ENCODE data around the gene FAM20C. TPM values are rescaled to one million over a fixed set of nuclear protein-coding genes. Genes with fewer than 3 reads are reported as not detected.

Gene FAM20C
- total and polyA plus RNA-seq, 3 experiments from 2014 or later = 3.2 to 3.6 TPM; not detected in 1

DNA sequence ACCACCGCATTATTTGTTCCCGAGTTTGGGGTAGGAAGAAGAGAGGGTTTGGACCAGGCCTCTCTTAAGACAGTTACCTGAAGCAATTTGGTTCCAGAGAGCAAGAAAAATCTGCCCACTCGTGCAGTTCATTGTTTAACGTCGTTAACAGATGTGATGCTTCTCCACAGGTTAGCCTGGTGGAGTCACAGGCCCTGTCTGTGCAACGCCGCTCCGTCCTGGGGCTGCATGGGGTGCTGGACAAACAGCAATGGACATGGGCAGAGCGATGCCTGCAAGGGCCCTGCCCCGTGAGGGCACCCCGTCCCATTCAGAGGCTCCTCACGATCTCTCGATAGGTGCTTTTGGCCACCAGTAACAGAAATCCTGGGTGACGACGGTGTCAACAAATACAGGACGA, 107.3 kb downstream of the FAM20C start:
- POLR2A ChIA-PET = no interaction called here
- no peak for DNase-seq
- Mint-ChIP-seq H3K36me3 (no peaks in the 10 kb centered on the region), H3K4me1 (no peaks in the 10 kb centered on the region), H3K27me3 (peaks cover 3 to 6% of the 10 kb centered on the region in 2 donors), H3K9me3 (no peaks in the 10 kb centered on the region), H3K27ac (no peak overlapping the region), H3K4me3 (no peak overlapping the region)
- Histone ChIP-seq H3K36me3 (ENCODE audit: insufficient read depth, low read length) (no peaks in the 10 kb centered on the region), H3K27me3 (ENCODE audit: insufficient read depth, low read length, poor library complexity, severe bottlenecking) (no peaks in the 10 kb centered on the region), H3K9me3 (ENCODE audit: low read length) (no peaks in the 10 kb centered on the region), H3K4me1 (ENCODE audit: insufficient read depth, low read length) (no peaks in the 10 kb centered on the region), H3K27ac (ENCODE audit: low read depth, low read length) (no peak overlapping the region), H3K4me3 (ENCODE audit: low read length) (no peak overlapping the region)
- CTCF ChIA-PET = no interaction called here

GRCh38 chr7:300048-300447, 107.7 kb downstream of the FAM20C start:
- POLR2A ChIA-PET = no interaction called here
- no peaks in the 10 kb centered on the region for H3K36me3 Mint-ChIP-seq
- Histone ChIP-seq H3K4me1 (ENCODE audit: insufficient read depth, low read length) (no peaks in the 10 kb centered on the region), H3K27me3 (ENCODE audit: insufficient read depth, low read length, poor library complexity, severe bottlenecking) (no peaks in the 10 kb centered on the region), H3K36me3 (ENCODE audit: insufficient read depth, low read length) (no peaks in the 10 kb centered on the region), H3K27ac (ENCODE audit: low read depth, low read length) (no peak overlapping the region), H3K9me3 (ENCODE audit: low read length) (no peaks in the 10 kb centered on the region), H3K4me3 (ENCODE audit: low read length) (no peak overlapping the region)
- no peaks in the 10 kb centered on the region for H3K4me1 Mint-ChIP-seq
- H3K4me3 Mint-ChIP-seq = no peak overlapping the region
- no peak for DNase-seq
- H3K27ac Mint-ChIP-seq = no peak overlapping the region
- H3K9me3 Mint-ChIP-seq = no peaks in the 10 kb centered on the region
- CTCF ChIA-PET = no interaction called here
- peaks cover 4 to 6% of the 10 kb centered on the region in 2 donors for H3K27me3 Mint-ChIP-seq

GRCh38 chr7:300546-301290, 108.3 kb downstream of the FAM20C start:
- no peaks in the 10 kb centered on the region for H3K4me1 ChIP-seq (ENCODE audit: insufficient read depth, low read length)
- H3K27me3 ChIP-seq (ENCODE audit: insufficient read depth, low read length, poor library complexity, severe bottlenecking) = no peaks in the 10 kb centered on the region
- Mint-ChIP-seq H3K27ac (no peak overlapping the region), H3K36me3 (no peaks in the 10 kb centered on the region), H3K4me3 (no peak overlapping the region), H3K4me1 (no peaks in the 10 kb centered on the region), H3K27me3 (peaks cover 4 to 6% of the 10 kb centered on the region in 2 donors), H3K9me3 (no peaks in the 10 kb centered on the region)
- CTCF ChIA-PET = no interaction called here
- POLR2A ChIA-PET = no interaction called here
- H3K9me3 ChIP-seq (ENCODE audit: low read length) = no peaks in the 10 kb centered on the region
- no peak overlapping the region for H3K4me3 ChIP-seq (ENCODE audit: low read length)
- H3K27ac ChIP-seq (ENCODE audit: low read depth, low read length) = no peak overlapping the region
- H3K36me3 ChIP-seq (ENCODE audit: insufficient read depth, low read length) = no peaks in the 10 kb centered on the region
- no peak for DNase-seq

DNA sequence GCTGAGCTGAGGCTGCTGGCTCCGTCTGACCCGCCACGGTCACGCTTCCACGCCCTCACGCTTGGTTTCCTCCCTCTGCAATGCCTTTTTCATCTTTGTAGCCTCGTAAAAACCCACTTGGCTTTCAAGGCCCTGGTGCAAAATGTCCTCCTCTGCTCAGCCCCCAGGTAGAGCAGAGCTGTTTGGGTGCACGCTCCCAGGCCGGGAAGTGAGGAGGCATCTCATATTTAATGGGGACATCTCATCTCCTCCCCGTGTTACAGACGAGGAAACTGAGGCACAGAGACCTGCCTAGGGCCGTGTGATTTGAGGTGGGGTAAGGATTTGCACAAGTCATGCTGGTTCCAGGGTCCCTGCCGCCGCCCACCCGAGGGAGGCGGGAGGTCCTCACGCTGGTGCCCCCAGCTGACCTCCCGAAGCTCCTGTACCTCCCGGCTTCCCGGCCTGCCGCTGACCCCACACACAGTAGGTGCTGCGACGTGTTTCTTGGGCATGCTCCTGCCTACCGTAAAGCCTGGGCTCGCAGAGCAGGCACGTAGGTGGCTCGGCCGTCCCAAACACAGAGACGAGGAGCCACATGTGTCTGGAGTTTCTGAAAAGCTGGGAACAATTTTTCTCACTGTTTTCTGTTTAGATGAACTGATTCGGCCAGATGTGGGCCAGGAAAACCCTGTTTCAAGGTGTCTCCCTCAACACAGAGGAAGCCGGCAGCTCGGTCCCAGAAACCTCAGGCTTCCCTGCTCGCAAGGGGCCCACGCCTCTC, 109.1 kb downstream of the FAM20C start:
- Mint-ChIP-seq H3K27ac (no peak overlapping the region), H3K4me1 (no peaks in the 10 kb centered on the region), H3K4me3 (no peak overlapping the region), H3K36me3 (no peaks in the 10 kb centered on the region), H3K9me3 (no peaks in the 10 kb centered on the region), H3K27me3 (peaks cover 4 to 6% of the 10 kb centered on the region in 2 donors)
- no peak for DNase-seq
- ChIA-PET CTCF (no interaction called here), POLR2A (no interaction called here)
- Histone ChIP-seq H3K4me3 (ENCODE audit: low read length) (no peak overlapping the region), H3K4me1 (ENCODE audit: insufficient read depth, low read length) (no peaks in the 10 kb centered on the region), H3K9me3 (ENCODE audit: low read length) (no peaks in the 10 kb centered on the region), H3K27ac (ENCODE audit: low read depth, low read length) (no peak overlapping the region), H3K36me3 (ENCODE audit: insufficient read depth, low read length) (no peaks in the 10 kb centered on the region), H3K27me3 (ENCODE audit: insufficient read depth, low read length, poor library complexity, severe bottlenecking) (no peaks in the 10 kb centered on the region)

DNA sequence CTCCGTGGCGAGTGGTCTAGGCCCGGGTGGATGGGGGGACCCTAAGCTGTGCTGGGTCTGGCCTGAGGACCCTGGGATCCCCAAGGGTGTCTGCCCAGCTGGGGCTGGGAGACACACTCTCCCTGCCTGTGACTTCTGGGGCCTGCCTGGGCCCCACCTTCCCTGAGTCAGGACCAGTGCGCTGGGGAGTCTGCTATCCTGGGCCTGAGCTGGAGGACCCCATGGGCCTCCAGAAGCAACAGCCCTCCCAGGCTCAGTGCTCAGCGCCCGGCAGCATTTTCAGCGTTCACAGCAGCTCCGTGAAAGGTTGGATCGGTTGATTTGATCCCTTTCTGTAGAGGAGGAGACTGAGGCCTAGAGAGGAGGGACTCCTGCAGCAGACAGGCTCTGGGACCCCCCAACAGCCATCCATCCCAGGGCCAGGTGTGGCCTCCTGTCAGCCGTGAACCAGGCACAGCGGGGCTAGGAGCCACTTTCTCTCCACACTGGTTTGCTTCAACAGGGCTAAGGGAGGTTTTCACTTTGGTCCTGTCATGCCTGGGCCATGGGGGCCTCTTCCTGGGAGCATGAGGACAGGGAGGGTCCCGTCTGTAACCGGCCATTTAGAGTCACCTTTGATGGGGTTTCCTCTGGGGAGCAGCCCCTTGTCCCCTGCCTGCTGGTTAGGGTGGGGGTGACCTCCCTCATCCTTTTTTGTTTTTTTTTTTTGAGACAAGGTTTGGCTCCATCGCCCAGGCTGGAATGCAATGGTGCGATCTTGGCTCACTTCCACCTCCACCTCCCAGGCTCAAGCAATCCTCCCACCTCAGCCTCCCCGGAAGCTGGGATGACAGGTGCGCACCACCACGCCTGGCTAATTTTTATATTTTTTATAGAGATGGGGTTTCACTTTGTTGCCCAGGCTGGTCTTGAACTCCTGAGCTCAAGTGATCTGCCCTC, 110.0 kb downstream of the FAM20C start:
- Histone ChIP-seq H3K4me3 (ENCODE audit: low read length) (no peak overlapping the region), H3K27me3 (ENCODE audit: insufficient read depth, low read length, poor library complexity, severe bottlenecking) (no peaks in the 10 kb centered on the region), H3K9me3 (ENCODE audit: low read length) (no peaks in the 10 kb centered on the region), H3K27ac (ENCODE audit: low read depth, low read length) (no peak overlapping the region), H3K4me1 (ENCODE audit: insufficient read depth, low read length) (no peaks in the 10 kb centered on the region), H3K36me3 (ENCODE audit: insufficient read depth, low read length) (no peaks in the 10 kb centered on the region)
- no peak for DNase-seq
- Mint-ChIP-seq H3K27ac (no peak overlapping the region), H3K9me3 (no peaks in the 10 kb centered on the region), H3K27me3 (peaks cover 5 to 9% of the 10 kb centered on the region in 2 donors), H3K36me3 (no peaks in the 10 kb centered on the region), H3K4me1 (no peaks in the 10 kb centered on the region), H3K4me3 (no peak overlapping the region)
- ChIA-PET POLR2A (no interaction called here), CTCF (no interaction called here)

DNA sequence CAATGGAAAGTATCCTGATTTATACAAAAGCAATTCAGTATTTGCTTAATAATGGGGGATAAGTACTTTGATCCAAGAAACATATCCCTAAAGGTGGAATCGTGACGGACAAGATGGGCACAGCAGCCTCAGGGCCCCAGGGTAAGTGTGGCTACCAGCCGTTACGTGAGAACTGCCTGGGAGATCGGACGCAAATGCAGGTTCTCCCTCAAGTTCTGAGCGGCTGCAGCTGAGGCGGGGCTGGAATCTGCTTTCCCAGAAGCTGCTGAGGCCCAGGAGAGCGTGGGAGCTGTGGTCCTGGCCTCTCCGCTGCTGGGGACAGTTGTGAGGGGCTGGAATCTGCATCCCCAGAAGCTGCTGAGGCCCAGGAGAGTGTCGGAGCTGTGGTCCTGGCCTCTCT, 111.1 kb downstream of the FAM20C start:
- H3K27ac ChIP-seq (ENCODE audit: low read depth, low read length) = no peak overlapping the region
- H3K27me3 ChIP-seq (ENCODE audit: insufficient read depth, low read length, poor library complexity, severe bottlenecking) = no peaks in the 10 kb centered on the region
- Mint-ChIP-seq H3K27ac (no peak overlapping the region), H3K9me3 (peaks cover 0 to 3% (median 0%) of the 10 kb centered on the region in 5 donors), H3K27me3 (peaks cover 5 to 13% of the 10 kb centered on the region in 2 donors), H3K4me1 (no peaks in the 10 kb centered on the region), H3K36me3 (no peaks in the 10 kb centered on the region), H3K4me3 (no peak overlapping the region)
- ChIA-PET POLR2A (no interaction called here), CTCF (no interaction called here)
- no peak overlapping the region for H3K4me3 ChIP-seq (ENCODE audit: low read length)
- no peaks in the 10 kb centered on the region for H3K4me1 ChIP-seq (ENCODE audit: insufficient read depth, low read length)
- H3K9me3 ChIP-seq (ENCODE audit: low read length) = no peaks in the 10 kb centered on the region
- H3K36me3 ChIP-seq (ENCODE audit: insufficient read depth, low read length) = no peaks in the 10 kb centered on the region
- DNase-seq = no peak

GRCh38 chr7:303884-304573, 111.7 kb downstream of the FAM20C start:
- Histone ChIP-seq H3K4me1 (ENCODE audit: insufficient read depth, low read length) (no peaks in the 10 kb centered on the region), H3K4me3 (ENCODE audit: low read length) (no peak overlapping the region), H3K36me3 (ENCODE audit: insufficient read depth, low read length) (no peaks in the 10 kb centered on the region), H3K27ac (ENCODE audit: low read depth, low read length) (no peak overlapping the region), H3K9me3 (ENCODE audit: low read length) (no peaks in the 10 kb centered on the region), H3K27me3 (ENCODE audit: insufficient read depth, low read length, poor library complexity, severe bottlenecking) (no peaks in the 10 kb centered on the region)
- DNase-seq = no peak
- peaks cover 0 to 3% (median 0%) of the 10 kb centered on the region in 5 donors for H3K9me3 Mint-ChIP-seq
- H3K27ac Mint-ChIP-seq = no peak overlapping the region
- no peaks in the 10 kb centered on the region for H3K4me1 Mint-ChIP-seq
- peaks cover 5 to 13% of the 10 kb centered on the region in 2 donors for H3K27me3 Mint-ChIP-seq
- ChIA-PET CTCF (no interaction called here), POLR2A (no interaction called here)
- no peaks in the 10 kb centered on the region for H3K36me3 Mint-ChIP-seq
- no peak overlapping the region for H3K4me3 Mint-ChIP-seq
